Measurements from ENCODE around the gene IQCE. TPM values are rescaled to one million over a fixed set of nuclear protein-coding genes. Genes with fewer than 3 reads are reported as not detected.

Gene IQCE
- total and polyA plus RNA-seq, 2 donors from 2014 or later, result 6.1 to 27.8 TPM

DNA sequence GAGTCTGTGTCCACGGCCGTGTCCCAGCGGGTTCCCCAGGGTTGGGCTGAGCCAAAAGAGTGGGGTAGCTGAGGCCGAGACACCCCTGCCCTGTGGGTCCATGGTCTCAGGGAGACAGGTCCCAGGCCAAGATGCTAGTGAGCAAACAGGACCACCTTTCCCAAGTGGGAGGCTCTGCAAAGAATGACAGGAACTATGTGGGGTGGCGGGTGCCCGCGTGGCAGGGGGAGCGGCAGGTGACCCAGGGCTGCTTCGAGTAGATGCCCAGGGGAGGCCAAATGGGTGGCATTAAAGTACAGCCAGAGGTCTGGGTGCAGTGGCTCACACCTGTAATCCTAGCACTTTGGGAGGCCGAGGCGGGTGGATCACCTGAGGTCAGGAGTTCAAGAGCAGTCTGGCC, 91.2 kb downstream of the IQCE start:
- H3K4me3 ChIP-seq (ENCODE audit: low read length in 3 of 3), result no peak overlapping the region
- no peak overlapping the region for H3K9ac ChIP-seq (ENCODE audit: low read length in 3 of 3)
- intact Hi-C loops (cut with DNase I), result no loop called here
- no peaks in the 10 kb centered on the region for H3K27me3 ChIP-seq (ENCODE audit: control insufficient read depth, insufficient read depth, low read length)
- DNase-seq (no peak), FAIRE-seq (no peak)
- no peaks in the 10 kb centered on the region for H3K9me3 ChIP-seq (ENCODE audit: control insufficient read depth in 2 of 3, insufficient read depth in 1 of 3, low read length in 3 of 3)
- H3K4me1 ChIP-seq (ENCODE audit: control insufficient read depth in 2 of 3, insufficient read depth in 2 of 3, low read depth in 1 of 3, low read length in 3 of 3), result peaks cover 0 to 4% (median 0%) of the 10 kb centered on the region in 3 donors
- TF ChIP-seq, protein P1, sequence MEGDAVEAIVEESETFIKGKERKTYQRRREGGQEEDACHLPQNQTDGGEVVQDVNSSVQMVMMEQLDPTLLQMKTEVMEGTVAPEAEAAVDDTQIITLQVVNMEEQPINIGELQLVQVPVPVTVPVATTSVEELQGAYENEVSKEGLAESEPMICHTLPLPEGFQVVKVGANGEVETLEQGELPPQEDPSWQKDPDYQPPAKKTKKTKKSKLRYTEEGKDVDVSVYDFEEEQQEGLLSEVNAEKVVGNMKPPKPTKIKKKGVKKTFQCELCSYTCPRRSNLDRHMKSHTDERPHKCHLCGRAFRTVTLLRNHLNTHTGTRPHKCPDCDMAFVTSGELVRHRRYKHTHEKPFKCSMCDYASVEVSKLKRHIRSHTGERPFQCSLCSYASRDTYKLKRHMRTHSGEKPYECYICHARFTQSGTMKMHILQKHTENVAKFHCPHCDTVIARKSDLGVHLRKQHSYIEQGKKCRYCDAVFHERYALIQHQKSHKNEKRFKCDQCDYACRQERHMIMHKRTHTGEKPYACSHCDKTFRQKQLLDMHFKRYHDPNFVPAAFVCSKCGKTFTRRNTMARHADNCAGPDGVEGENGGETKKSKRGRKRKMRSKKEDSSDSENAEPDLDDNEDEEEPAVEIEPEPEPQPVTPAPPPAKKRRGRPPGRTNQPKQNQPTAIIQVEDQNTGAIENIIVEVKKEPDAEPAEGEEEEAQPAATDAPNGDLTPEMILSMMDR (IDR thresholded peaks at IDR 0.05; ENCODE audit: borderline replicate concordance, extremely low read depth, insufficient read depth), result no peak
- H3K27ac ChIP-seq (ENCODE audit: low read depth in 2 of 2, low read length in 2 of 2), result no peak overlapping the region
- H3K36me3 ChIP-seq (ENCODE audit: control insufficient read depth in 2 of 3, insufficient read depth in 3 of 3, low read length in 3 of 3), result peaks cover 4 to 17% (median 5%) of the 10 kb centered on the region in 3 donors

DNA sequence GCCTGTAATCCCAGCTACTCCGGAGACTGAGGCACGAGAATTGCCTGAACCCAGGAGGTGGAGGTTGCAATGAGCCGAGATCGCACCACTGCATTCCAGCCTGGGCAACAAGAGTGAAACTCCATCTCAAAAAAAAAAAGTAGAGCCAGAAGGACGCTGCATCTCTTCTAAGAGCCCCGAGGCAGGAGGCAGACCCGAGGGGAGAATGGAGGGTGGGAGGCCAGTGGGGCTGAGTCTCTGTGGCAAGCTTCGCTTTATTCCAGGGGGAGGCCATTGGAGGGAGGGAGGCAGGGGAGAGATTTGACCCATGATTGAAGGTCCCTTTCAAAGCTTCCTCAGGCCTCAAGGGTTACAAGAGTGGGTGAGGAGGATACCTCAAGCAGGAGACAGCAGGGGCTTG, 91.7 kb downstream of the IQCE start:
- Histone ChIP-seq H3K9ac (ENCODE audit: low read length in 3 of 3) (no peak overlapping the region), H3K27ac (ENCODE audit: low read depth in 2 of 2, low read length in 2 of 2) (no peak overlapping the region), H3K4me1 (ENCODE audit: control insufficient read depth in 2 of 3, insufficient read depth in 2 of 3, low read depth in 1 of 3, low read length in 3 of 3) (peaks cover 0 to under 1% (median 0%) of the 10 kb centered on the region in 3 donors), H3K9me3 (ENCODE audit: control insufficient read depth in 2 of 3, insufficient read depth in 1 of 3, low read length in 3 of 3) (no peaks in the 10 kb centered on the region), H3K27me3 (ENCODE audit: control insufficient read depth, insufficient read depth, low read length) (no peaks in the 10 kb centered on the region), H3K36me3 (ENCODE audit: control insufficient read depth in 2 of 3, insufficient read depth in 3 of 3, low read length in 3 of 3) (peaks cover 4 to 19% (median 5%) of the 10 kb centered on the region in 3 donors), H3K4me3 (ENCODE audit: low read length in 3 of 3) (no peak overlapping the region)
- TF ChIP-seq, protein P1 (IDR thresholded peaks at IDR 0.05; ENCODE audit: borderline replicate concordance, extremely low read depth, insufficient read depth), result no peak
- FAIRE-seq (no peak), DNase-seq (no peak)
- intact Hi-C loops (cut with DNase I), result no loop called here

GRCh38 chr7:2651336-2651735, 92.6 kb downstream of the IQCE start:
- no peak overlapping the region for H3K4me3 ChIP-seq (ENCODE audit: low read length in 3 of 3)
- intact Hi-C loops (cut with DNase I), result no loop called here
- DNase-seq (peak in 2 of 5 donors; percentile 48 to 64), FAIRE-seq (no peak)
- TF ChIP-seq, protein P1 (IDR thresholded peaks at IDR 0.05; ENCODE audit: borderline replicate concordance, extremely low read depth, insufficient read depth), result no peak
- H3K9ac ChIP-seq (ENCODE audit: low read length in 3 of 3), result no peak overlapping the region
- no peak overlapping the region for H3K27ac ChIP-seq (ENCODE audit: low read depth in 2 of 2, low read length in 2 of 2)
- peaks cover 4 to 21% (median 5%) of the 10 kb centered on the region in 3 donors for H3K36me3 ChIP-seq (ENCODE audit: control insufficient read depth in 2 of 3, insufficient read depth in 3 of 3, low read length in 3 of 3)
- no peaks in the 10 kb centered on the region for H3K27me3 ChIP-seq (ENCODE audit: control insufficient read depth, insufficient read depth, low read length)
- no peaks in the 10 kb centered on the region for H3K9me3 ChIP-seq (ENCODE audit: control insufficient read depth in 2 of 3, insufficient read depth in 1 of 3, low read length in 3 of 3)
- no peaks in the 10 kb centered on the region for H3K4me1 ChIP-seq (ENCODE audit: control insufficient read depth in 2 of 3, insufficient read depth in 2 of 3, low read depth in 1 of 3, low read length in 3 of 3)

Data from kidney (tissue), 14 donors.